HG03095 (cell line): Measurements from ENCODE around the gene RNLS.

Experiments used
- ATAC-seq: cut with Tn5 transposase; IDR thresholded peaks from one replicate; pipeline ENCODE4 v1.9.1; 2021; ENCODE audit warnings: moderate library complexity; ENCODE audit not compliant: unreplicated experiment

Gene RNLS

DNA sequence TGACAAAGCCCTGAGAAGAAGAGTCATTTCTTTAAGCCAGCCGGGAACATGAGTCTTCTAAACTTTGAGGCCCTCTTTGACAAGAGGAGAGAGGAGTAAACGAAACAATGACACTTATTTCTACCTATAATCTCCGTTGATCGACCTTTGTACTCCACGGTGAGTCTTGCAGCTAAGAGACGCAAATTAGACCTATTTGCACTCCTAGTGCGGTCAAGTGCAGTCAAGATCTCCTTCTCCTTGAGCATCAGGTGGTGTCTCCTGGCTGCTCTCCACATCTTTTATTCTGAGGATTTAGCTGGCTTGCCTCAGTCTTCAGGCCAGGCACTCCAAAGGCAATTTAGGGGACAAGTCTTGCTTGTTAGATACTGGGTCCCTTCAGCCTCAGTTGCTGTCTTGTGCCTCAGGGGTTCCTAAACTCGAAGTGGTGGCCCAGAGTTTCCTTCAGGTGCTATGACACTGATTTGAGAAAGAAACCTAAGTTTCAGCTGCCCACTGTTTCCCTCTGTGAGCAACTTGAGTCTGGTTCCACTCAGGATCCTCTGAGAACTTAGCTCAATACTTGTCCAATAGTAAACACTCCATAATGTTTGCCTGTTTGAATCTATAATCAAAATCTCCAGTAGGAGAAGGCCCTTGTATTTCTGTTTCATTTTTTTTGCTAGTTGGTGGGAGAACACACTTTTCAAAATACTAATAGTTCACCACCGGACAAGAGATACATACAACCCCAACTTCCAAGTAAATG lies 312.9 kb downstream of the RNLS start:
- ATAC-seq: no peak

DNA sequence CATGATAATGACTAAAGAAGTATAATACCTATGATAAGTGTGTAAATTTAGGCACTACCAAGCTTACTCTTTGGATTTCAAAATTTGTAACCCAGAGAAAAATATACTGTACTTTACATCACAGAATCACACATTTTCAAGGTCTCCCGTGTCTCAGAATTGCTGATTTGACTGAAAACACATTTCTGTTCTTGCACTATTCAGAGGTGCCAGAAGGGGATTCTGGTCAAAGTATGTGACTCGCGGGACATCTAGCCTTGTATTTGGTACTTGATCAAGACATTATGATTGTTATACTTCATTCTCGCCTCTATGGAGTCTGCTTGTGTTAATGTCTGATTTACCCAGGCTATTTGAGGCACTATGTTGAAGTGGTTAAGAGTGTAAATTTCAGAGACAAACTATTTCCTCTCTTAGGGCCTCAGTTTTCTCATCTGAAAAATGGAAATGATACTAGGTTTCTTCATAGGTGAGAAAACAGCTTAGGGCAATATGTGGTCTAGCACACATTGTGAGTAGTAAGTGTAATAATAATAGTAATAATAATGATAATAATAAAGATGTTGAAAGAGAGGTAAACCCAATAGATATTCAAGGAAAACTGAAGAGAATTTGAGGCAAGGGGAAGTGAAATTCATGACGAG lies 320.4 kb downstream of the RNLS start:
- no peak for ATAC-seq

DNA sequence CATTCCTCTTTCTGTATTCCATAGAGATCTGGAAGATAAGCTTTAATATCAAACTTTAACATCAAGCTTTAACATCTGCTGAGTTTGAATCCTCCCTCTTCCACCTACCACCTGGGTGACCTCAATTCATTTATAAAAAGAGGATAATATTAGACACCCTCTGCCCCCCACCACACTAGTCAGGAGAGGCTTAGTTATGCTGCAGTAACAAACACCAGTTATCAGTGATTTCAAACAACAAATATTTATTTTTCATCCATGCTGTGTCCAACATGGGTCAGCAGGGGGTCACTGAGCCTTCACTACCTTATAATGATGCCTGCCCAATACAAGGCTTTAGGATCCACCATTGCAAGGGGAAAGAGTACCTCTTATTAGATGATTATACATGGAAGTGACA lies 322.0 kb downstream of the RNLS start:
- ATAC-seq: no peak

DNA sequence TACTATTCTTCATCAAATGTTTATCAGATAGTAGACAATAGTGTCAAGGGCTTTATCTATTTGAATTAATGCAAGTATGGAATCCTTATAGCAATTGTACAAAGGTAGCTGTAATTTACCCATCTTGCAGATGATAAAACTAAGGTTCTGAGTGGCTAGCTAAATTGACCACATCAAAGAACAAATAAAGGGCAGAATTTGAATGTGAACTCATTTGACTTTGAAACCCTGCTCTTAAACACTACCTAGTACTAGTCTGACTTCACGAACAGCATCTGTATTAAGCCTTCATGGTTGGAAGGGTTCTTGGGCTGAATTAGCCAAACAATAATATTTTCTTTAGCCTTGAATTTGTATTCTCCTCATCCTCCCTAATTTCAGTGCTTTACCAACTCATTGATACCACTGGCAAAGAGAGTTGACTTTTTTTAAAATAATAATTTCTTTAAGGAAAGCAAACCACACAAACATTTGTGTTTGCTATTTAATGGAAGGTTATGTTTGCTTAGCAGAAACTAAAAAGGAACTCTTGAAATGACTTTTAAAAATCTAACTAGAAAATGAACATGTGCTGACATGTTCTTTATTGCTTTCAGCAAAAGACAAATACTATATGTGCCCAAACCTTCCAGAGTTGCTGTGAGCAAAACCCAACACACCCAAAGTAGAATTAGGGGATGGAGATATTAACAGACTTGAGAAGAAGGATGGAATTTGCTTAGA lies 322.6 kb downstream of the RNLS start:
- no peak for ATAC-seq

DNA sequence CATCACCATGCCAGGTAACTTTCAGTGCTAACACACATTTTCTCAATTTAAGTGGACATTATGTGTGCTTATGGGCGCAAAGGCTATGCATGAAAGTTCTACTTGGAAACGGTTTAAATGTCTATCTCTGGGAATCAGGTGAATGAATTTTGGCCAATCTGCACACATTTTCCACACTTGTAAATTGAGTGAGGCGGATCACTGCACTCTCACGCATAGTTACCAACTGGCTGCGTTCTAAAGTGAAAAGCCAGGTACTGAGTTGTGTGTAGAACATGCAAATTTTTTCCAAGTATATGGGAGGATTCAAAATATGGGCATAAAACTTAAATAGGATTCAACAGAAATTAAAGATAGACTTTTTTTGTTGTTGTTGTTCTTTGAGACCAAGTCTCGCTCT lies 323.7 kb downstream of the RNLS start:
- ATAC-seq: no peak

DNA sequence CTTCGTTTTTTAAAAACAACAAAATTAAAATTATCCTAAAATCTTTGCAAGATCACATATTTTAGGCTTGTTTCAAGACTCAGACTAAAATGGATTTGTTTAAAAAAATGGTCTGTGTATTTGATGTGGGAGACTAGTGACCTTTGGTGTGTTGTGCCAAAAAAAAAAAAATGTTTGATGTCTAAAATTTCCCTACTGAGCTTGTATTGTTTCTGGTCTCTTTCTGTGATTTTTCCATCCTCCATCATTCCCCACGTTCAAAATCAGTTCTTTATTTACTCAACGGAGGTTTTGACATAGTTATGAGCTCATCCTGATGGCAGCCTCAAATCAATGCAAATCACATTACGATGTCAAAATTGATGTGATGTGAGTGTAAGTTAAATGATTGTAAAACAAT lies 326.2 kb downstream of the RNLS start:
- no peak for ATAC-seq

DNA sequence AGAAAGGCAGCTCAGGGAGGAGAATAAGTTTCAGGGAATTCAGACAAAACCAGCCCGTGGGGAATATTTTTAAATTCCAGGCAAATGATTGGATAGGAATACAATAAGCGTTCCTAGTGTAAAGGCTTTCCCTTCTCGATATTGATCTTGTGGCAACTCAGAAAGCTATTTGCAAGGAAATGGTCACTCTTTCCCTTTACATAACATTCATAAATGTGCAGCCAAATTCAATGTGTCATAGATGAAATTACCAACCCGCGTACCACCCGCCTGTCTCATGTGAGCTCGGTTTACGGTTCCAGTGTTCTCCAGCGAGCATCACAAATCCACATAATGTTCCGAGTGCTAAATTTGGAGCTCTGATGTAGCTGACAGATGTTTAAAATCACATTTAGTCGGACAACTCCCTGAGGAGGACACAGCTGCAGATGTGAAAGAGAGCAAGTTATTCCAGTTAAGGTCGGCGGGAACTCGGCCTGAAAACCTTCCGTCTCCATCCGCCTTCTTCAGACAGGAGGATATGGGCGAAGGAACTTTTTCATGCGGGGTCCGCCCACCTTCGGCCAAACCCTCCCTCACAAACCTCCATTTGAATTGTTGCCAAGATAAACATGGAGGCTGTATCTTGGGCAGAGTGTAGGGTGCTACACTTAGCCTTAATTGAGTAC lies 327.0 kb downstream of the RNLS start:
- ATAC-seq: no peak

DNA sequence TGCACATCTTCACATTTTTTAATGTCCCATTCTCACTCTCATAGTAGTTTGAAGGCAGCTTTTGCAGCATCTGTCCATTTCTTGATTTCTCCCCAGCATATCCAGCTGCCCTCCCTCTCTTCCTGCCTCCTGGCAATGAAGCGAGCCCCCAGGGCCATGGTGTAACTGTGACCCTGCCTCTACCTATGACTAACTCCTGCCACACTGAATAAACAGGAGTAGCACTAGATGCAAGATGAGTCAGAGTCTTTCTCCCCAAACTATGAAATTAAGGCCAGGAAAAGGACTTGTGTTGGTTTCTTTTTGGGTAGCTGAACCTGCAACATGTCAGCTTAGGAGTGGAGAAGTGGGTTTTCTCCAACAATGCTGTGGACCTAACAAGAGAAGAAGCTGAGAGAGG lies 329.0 kb downstream of the RNLS start:
- ATAC-seq: no peak

DNA sequence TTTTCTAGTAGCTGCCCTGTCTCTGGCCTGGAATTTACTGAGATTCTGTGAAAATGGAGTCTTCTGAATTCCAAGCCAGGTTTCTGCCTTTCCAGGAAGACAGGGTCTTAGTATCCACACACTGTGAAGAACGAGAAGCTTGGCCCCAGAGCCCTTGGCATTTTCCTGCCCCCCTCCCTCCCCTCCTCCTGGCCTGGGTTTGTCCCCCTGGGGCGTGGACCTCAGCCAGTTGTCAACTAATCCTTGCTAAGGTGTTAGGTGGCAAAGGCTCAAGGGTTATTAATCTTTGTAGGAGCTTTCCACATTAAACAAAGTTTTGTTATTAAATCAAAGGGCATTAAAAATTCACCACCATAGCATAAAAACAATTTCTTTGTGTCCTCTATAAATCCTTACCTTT lies 329.5 kb downstream of the RNLS start:
- no peak for ATAC-seq

DNA sequence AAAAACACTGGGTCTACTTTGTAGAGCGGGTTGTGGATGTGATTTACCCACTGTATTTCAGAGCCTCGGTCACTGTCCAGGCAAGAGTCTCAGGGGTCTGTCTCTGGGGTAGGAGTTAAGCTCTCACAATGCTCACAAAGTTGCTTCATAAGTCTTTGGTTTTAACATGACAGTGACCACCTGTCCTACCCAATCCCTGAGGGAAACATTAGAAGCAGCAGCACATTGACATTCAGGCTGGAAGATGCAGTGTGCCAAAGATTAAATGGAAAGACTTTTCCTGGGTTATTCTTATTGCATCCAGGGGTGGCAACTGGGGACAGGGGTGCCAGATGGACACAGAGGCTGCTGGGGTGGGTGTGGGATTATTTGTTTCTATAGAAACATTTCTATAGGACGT lies 330.0 kb downstream of the RNLS start:
- no peak for ATAC-seq

DNA sequence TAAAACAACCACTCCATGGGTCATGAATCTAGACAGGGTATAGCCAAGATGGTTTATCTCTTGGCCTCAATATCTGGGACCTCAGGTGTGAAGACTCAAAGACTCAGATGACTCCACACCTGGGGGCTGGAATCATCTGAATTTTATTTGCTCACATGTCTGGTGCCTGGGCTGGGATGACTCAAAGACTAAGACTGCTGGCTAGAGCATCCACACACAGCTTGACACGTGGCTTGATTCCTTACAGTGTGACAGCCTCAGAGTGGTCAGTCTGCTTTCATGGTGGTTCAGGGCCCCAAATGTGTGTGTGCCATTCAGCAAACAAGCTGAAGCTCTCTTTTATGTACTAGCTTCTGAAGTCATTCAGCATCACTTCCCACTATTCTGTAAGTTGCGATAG lies 333.7 kb downstream of the RNLS start:
- no peak for ATAC-seq

DNA sequence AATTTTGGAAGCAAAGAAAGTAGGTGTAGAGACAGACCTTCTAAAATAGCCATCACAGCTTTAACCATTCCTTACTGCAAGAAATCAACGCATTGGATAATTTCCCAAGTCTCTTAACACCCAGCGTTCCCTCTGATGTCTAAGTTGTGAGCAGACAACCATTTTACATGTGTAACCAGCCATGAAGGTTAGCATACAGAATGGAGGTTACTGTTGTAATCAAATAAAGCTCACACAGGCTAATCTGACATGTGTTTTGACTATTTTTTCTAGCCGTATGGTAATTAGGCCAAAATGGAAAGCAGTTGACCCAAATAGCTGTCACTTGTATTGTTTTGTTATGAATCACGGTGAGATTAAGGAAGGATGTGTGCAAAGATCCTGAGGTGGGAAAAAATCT lies 336.4 kb downstream of the RNLS start:
- no peak for ATAC-seq

DNA sequence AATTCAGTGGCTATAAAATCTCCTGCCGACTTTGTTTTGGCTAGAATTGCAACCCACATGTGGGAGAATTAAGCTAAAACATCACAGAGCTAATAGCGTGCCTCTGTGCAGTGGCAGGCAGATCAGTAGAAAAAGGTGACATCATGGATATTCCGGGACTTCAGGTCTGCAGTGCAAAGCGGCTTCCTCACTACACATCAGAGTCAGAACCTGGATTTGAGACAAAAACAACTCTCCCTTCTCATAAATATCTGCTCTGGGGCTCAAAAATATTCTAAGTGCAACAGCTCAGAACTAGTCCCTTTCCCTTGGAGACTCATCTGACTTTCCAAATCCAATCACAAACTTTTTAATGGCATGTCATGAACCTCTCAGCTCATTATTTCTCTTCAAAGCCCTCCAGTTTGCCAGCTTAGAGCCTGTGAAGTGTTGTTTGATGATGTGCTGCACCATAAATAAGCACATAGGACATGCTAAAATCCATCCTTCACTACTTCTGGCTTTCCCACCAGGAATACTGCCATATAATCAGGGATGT lies 337.1 kb downstream of the RNLS start:
- no peak for ATAC-seq

DNA sequence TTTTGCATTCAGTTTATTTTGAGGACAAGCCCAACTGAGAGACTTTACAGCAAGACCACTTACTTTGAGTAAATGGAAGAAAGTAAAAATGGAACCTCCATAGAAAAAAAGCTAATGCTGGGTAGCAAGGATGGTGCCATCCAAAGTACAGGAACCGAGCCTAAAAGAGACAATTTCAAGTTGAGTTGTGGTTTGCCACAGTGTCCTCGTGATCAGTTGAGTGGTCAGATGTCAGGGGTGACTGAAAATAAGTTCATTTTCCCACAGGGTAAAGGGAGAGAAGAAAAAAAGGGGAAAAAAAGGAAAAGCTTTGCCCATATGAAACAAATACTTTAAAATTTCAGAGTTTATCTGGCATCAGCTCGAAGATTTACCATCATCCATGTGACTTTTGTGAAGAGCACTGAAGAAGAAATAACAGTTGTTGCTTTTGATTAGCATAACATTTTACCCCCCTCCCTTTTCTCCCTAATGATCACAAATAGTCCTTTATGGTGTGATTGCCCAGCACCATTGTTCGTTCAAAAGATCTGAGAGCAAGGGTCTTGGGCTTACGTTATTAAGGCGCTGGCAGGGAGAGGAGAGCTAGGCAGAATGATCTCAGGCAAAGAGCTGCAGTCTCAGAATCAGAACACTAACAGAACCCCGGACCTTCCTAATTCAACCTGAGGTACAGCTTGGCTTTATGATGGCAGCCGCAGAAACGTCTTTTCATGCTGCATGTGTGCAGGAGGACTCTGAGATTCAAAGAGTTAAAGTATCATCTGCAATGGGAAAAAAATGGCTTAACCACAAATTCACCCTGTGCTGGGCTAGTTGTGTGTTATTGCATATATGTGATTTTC lies 338.1 kb downstream of the RNLS start:
- no peak for ATAC-seq

DNA sequence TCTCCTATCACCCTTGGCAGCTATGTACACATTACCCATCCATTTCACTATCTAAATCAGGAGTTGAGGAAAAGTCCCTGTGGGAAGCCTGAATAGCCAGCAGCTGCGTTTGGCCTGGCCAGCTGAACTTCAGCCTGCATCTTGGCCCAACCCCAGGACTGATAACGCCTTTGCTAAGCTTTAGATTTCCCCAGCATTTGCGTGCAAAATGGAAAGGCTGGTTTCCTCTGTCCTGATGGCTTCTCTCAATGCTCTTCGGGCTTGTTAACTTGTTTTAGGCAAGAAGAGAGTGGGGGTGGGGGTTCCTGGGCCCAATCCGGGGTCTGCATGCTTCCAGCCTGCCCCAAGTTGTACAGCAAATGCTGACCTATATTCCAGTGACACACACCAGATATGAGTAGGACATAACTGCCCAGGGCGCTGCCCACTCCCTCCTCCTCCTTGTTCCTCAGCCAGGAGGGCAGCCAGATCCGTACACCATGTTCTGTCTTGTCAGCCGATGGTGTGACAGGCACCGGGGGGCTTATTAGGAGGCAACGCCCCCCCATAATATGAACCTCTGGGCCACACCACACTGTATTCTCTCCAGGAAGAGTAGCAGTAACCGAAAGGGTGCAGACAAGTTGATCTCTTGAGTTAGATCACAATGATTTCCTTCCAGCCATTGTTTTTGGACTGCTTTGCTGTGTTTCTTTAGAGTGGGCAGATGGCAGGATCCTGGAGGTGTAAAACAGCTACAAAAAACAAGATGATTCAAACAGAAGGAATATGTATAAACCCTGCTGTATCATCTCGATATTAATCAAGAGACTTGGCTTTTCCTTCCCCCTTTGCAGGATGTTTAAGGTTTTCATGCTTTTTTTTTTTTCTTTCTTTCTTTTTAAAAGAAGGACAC lies 339.0 kb downstream of the RNLS start:
- ATAC-seq: no peak

DNA sequence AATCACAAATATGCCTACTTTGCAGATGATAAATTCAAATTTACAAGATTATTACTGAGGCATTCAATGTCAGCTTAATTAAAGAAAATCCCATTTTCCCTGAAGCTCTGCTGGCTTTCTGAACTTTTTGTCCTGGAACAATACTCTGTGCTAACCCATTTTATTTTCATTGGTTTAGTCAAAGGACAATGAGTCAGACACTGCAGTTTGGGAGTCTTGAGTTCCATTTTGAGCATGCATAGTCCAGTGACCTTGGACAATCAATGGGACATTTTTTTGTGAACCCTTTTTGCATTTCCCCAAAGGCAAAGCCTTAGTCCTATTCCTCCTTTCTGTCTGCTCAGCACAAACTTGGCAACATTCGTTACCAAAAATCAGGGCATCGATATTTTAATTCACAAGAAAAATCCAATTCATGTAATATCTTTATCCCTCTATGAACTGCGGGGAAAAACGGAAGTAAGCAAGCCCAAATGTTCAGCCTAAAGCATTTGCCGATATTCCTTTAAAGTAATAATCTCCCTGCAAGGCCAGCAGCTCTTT lies 339.8 kb downstream of the RNLS start:
- ATAC-seq: no peak

DNA sequence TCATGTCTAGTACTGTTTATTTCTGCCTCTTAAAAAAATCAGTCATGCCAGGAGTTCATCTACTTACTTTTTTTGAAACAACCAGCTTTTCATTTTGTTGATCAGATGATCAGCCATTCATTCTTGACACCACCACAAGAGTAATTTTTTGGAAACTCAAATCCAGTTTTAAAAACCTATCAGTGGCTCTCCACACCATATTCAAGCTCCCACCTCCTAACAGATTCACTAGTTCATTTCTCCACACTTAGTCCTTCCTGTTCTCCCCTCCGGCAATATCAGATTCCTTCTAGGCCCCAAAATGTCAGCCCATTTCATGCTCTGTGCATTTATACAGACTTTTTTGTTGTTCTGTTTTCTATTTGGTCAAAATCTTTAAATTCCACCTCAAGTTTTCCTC lies 341.6 kb downstream of the RNLS start:
- ATAC-seq: no peak

DNA sequence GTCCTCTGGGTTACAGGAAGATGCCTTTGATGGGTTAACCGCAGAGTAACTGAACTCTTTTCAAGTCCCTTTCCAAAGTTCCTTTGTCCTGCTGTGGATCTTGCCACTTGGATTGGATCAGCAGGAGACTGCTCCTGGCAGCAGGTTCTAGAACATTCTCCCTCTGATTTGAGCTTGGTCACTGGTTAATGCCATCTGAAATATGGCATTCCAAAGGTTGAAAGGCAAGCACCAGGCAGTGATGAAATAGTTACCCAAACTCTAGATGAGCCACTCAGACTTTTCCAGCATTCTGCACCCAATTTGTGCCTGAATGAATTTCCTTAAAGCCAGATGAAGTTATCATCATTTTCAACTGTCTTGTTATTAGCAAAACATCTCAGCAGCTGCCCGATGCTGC lies 343.9 kb downstream of the RNLS start:
- no peak for ATAC-seq

DNA sequence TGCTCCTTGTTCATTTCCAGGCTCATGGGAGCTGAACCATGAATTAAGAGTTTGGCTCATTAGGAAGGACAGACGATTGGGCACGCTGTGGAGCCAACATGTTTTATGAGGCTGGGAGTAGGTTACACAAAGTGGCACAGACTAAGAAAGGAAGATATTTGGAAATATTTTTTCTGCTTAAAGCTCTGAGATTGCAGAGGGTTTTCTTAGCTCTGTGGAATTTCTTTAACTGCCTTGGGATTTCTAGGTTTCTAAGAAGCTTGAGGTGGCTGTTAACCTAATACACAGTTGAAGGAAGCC lies 344.6 kb downstream of the RNLS start:
- ATAC-seq: no peak
